ENCODE measurements around the gene PAQR8.
A peak's percentile ranks its signal among the peaks of the same experiment; 100 is the strongest.

The PAQR8 gene

DNA sequence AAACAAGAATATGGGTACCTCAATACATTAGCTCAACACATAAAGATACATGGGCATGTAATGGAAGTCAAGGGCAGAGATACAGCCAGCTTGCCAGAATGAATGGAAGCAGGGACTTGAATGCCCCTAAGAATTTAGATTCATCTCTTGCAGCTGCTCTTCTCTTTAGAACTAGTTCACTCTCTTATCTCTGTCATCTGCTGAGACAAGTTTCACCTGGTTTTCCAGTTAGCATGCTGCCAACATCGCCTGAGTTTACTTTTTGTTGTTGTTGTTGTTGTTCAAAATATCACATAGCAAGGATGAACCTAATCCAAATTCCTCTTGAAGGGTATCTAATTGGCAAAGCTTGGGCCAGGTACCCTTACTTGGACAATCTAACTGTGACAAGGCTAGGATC lies 14.1 kb upstream of the PAQR8 start:
- DNase-seq (ENCODE audit: low read depth): no peak

GRCh38 chr6:52351879-52352238 lies 10.1 kb upstream of the PAQR8 start:
- DNase-seq (ENCODE audit: low read depth): no peak

GRCh38 chr6:52352239-52353018 lies 9.5 kb upstream of the PAQR8 start:
- DNase-seq (ENCODE audit: low read depth): peak; percentile 98

- DNase-seq (ENCODE audit: low read depth): no peak
Observed at GRCh38 chr6:52356017-52356416, 5.9 kb upstream of the PAQR8 start.

DNA sequence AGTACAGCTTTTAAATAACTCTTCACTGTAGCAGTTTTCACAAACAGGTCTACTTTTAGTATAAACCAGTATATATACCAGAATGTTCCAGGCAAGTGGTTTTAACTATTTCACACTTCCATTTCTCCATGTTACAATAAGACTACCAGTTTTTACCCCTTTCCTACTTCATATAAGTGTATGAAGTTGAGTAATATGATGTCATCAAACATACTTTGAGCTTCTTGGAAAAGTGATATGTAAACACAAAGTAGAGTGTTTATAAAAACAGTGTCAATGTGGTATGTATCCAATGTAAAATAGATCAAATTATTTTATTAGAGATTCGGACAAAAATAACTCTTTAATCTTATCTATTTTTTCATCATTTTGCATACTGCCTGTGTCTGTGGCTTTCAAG lies 2.5 kb upstream of the PAQR8 start:
- DNase-seq (ENCODE audit: low read depth): no peak

- no peak for DNase-seq (ENCODE audit: low read depth)
Observed at GRCh38 chr6:52360028-52360427, 1.9 kb upstream of the PAQR8 start.

DNA sequence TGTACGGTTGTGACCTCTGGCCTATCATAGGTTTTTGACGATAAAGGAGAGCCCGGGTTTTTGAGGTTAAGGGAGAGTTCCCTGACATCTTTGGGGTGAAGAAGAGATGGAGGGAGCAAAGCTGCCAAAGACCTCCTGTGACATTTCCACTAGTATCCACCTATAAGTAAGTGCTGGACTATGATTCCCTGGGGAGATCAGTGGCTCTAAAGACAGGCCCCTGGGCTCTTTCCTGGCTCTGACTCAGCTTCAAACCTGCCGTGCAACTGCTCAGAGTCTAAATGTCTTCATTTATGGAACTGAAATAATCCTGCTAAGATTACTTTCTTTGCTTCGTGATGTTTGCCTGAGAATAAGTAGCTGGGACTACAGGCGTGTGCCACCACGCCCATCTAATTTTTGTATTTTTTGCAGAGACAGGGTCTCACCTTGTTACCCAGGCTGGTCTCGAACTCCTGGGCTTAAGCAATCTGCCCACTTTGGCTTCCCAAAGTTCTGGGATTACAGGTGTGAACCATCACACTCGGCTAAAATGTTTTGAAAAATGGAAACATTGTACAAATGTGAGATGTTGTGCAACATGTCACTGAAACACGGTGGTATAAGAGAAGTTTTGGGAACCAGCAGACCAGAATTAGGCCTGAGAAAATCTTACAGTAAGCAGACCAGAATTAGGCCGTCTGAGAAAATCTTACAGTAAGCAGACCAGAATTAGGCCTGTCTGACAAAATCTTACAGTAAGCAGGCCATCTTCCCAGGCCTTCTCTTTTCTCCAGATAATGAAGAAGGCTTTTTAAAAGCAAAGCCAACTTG lies 1.1 kb upstream of the PAQR8 start:
- no peak for DNase-seq (ENCODE audit: low read depth)

GRCh38 chr6:52361414-52361944 lies 472 bp upstream of the PAQR8 start:
- DNase-seq (ENCODE audit: low read depth): peak; percentile 56

DNA sequence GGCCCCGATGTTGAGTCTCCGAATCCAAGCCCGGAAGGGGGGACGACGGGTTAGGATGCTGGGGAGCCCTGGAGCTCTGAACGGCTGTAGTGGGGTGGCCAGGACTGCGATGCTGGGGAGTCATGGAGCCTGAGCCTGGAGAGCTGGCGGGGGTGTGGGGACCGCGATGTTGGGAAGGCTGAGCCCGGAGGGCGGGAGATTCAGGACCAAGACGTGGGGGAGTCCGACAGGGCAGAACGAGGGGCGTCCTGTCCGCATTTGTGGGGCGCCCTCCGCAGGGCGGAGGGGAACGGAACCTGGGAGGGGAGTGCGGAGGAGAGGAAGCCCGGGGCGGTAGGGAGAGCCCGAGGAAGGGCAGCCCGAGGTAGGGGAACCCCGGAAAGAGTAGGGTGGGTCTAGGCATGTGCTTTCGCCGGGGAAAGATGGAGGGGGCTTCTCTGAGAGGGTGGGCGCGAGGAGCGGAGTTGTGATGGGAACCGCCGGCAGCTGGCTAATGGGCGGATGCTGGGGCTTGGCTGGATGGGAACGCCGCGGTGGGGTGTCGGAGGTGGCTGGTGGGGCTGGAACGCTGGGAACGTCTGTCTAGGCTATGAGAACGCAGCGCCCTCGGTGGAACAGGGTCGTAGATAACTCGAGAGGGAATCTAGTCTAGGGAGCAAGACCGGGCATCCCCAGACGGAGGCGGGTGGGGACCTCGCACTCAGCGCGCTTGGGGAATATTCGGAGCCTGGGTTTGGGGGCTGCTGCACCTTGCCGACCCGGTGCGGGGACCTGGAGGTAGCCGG lies 684 bp downstream of the PAQR8 start:
- peak; percentile 46 for DNase-seq (ENCODE audit: low read depth)

- DNase-seq (ENCODE audit: low read depth): no peak
Observed at GRCh38 chr6:52363228-52363867, 1.4 kb downstream of the PAQR8 start.

- no peak for DNase-seq (ENCODE audit: low read depth)
Observed at GRCh38 chr6:52364480-52365166, 2.7 kb downstream of the PAQR8 start.

DNA sequence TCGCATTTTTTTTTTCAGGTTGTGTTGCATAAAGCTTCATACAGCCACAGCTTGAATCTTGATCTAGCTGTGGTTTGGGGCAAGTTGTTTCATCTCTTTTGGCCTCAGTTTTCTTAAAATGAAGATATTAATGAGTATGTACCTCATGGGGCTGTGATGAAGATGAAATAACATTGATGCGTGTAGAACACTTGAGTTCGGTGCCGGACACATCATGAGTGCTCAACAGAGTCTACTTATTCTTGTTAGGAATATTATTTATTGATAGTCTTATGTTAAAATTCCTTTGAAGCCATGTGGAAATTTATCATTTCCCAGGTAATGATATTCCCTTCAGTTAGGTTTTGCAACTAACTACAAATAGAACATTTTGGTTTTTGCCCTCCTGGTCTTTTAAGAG lies 3.4 kb downstream of the PAQR8 start:
- DNase-seq (ENCODE audit: low read depth): no peak

GRCh38 chr6:52365866-52366540 lies 4.1 kb downstream of the PAQR8 start:
- peak; percentile 30 for DNase-seq (ENCODE audit: low read depth)

GRCh38 chr6:52368002-52368401 lies 6.1 kb downstream of the PAQR8 start:
- no peak for DNase-seq (ENCODE audit: low read depth)

GRCh38 chr6:52369234-52369633 lies 7.3 kb downstream of the PAQR8 start:
- DNase-seq (ENCODE audit: low read depth): no peak

- peak; percentile 50 for DNase-seq (ENCODE audit: low read depth)
Observed at GRCh38 chr6:52371656-52372191, 9.8 kb downstream of the PAQR8 start.

GRCh38 chr6:52373151-52373690 lies 11.3 kb downstream of the PAQR8 start:
- DNase-seq (ENCODE audit: low read depth): no peak

DNA sequence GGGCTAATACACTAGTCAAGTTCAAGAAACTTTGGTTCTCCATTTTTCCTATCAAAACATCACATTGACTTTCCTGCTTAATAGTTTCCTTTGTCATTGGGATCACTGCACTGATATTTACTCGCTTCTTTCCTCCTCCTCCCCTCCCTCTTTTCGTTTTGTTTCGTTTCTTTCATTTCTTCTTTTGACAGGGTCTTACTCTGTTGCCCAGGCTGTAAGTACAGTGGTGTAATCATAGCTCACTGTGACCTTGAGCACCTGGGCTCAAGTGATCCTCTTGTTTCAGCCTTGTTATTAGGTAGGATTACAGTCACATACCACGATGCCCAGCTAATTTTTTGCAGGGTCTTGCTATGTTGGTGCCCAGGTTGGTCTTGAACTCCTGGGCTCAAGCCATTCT lies 12.3 kb downstream of the PAQR8 start:
- no peak for DNase-seq (ENCODE audit: low read depth)

- no peak for DNase-seq (ENCODE audit: low read depth)
Observed at GRCh38 chr6:52375780-52376556, 14.0 kb downstream of the PAQR8 start.

Measured in EH (cell line).